RWPE1 (cell line): Measurements from ENCODE around the gene KCNG2.

Experiments used
- CTCF ChIA-PET: fragments of 350-600 bp; sonication (Branson Sonifier 250); formaldehyde crosslinking; extraction: SDS; loops from one replicate; lab custom pipeline; 2021; lab: Yijun Ruan, JAX
- POLR2A ChIA-PET: fragments of 400-600 bp; formaldehyde crosslinking; extraction: SDS; loops from one replicate; lab custom pipeline; 2020; ENCODE audit warnings: antibody characterized with exemption; ENCODE audit not compliant: low non-redundant PET; lab: Yijun Ruan, JAX
- DNase-seq: peaks from one replicate; pipeline ENCODE4 v3.0.0; 2012; ENCODE audit warnings: low spot score
- H3K27ac ChIP-seq: fragments of 450-650 bp; 2 replicates; pipeline ENCODE4 v1.5.1; 2017
- CTCF ChIP-seq: fragments of 450-650 bp; conservative IDR thresholded peaks from 2 replicates; pipeline ENCODE4 v1.5.1; 2017; ENCODE audit warnings: low read depth, mild to moderate bottlenecking

KCNG2 gene

GRCh38 chr18:79888016-79888415, 90.3 kb downstream of the KCNG2 start:
- ChIA-PET POLR2A (no interaction called here), CTCF (no interaction called here)
- TF ChIP-seq CTCF: no peak
- DNase-seq: no peak
- no peak overlapping the region for H3K27ac ChIP-seq

- CTCF ChIA-PET: no interaction called here
- POLR2A ChIA-PET: no interaction called here
- DNase-seq: no peak
- no peak for TF ChIP-seq CTCF
- H3K27ac ChIP-seq: no peak overlapping the region
These were observed 91.8 kb downstream of the KCNG2 start for GRCh38 chr18:79889569-79889968.

GRCh38 chr18:79890674-79891073, 92.9 kb downstream of the KCNG2 start:
- CTCF ChIA-PET: no interaction called here

GRCh38 chr18:79896738-79897137, 99.0 kb downstream of the KCNG2 start:
- DNase-seq: no peak
- CTCF ChIA-PET: interaction anchor here (0.7 kb wide), 1 partner anchor 23 kb away, joined by 3 read pairs; no protein-coding TSS in a partner anchor
- no peak for TF ChIP-seq CTCF
- no peak overlapping the region for H3K27ac ChIP-seq
- POLR2A ChIA-PET: no interaction called here

More at GRCh38 chr18:79890674-79891073, 92.9 kb downstream of the KCNG2 start:
- POLR2A ChIA-PET: no interaction called here
- no peak for TF ChIP-seq CTCF
- no peak overlapping the region for H3K27ac ChIP-seq
- no peak for DNase-seq

- ChIA-PET CTCF (interaction anchor here (0.6 kb wide), 1 partner anchor 69 kb away, joined by 4 read pairs; no protein-coding TSS in a partner anchor), POLR2A (no interaction called here)
- no peak for DNase-seq
- H3K27ac ChIP-seq: no peak overlapping the region
- TF ChIP-seq CTCF: no peak
These were observed 100.3 kb downstream of the KCNG2 start for GRCh38 chr18:79897940-79898625.

GRCh38 chr18:79898952-79899608, 101.3 kb downstream of the KCNG2 start:
- TF ChIP-seq CTCF: no peak
- ChIA-PET POLR2A (no interaction called here), CTCF (no interaction called here)
- no peak overlapping the region for H3K27ac ChIP-seq
- DNase-seq: no peak
